ENCODE results near the gene LCMT1.

DNA sequence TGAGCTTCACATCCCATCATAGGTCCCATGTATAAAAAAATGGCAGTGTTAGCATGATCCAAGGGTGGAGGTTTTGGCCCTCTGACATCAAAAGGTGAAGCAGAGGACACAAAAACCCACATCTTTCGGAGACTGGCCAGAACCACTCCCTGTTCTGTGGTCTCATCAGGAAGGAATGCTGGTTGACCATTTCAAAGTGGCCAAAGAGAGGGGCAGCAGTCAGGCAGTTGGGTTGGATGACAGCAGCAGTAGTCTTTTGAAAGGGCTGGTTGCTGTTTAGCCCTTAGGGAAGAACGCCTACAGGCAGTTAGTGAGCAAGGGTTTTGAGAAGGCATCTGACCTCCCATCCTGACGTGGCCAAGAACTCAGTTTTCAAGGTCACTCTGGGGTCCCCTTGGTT, 40.5 kb downstream of the LCMT1 start:
- TF ChIP-seq, protein P1, sequence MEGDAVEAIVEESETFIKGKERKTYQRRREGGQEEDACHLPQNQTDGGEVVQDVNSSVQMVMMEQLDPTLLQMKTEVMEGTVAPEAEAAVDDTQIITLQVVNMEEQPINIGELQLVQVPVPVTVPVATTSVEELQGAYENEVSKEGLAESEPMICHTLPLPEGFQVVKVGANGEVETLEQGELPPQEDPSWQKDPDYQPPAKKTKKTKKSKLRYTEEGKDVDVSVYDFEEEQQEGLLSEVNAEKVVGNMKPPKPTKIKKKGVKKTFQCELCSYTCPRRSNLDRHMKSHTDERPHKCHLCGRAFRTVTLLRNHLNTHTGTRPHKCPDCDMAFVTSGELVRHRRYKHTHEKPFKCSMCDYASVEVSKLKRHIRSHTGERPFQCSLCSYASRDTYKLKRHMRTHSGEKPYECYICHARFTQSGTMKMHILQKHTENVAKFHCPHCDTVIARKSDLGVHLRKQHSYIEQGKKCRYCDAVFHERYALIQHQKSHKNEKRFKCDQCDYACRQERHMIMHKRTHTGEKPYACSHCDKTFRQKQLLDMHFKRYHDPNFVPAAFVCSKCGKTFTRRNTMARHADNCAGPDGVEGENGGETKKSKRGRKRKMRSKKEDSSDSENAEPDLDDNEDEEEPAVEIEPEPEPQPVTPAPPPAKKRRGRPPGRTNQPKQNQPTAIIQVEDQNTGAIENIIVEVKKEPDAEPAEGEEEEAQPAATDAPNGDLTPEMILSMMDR (conservative IDR thresholded peaks at IDR 0.05): no peak
- no peak for TF ChIP-seq ZFX (IDR thresholded peaks at IDR 0.05)
